ENCODE measurements around the gene TMEM212. TPM values are rescaled to one million over a fixed set of nuclear protein-coding genes. Genes with fewer than 3 reads are reported as not detected.
"Not testable (repeated sequence)": the region's sequence is repeated elsewhere in the genome, so short reads cannot be mapped to it uniquely, and the experiment has no call there.

Gene TMEM212
- total RNA-seq, 1 experiment from 2014 or later, result not detected

DNA sequence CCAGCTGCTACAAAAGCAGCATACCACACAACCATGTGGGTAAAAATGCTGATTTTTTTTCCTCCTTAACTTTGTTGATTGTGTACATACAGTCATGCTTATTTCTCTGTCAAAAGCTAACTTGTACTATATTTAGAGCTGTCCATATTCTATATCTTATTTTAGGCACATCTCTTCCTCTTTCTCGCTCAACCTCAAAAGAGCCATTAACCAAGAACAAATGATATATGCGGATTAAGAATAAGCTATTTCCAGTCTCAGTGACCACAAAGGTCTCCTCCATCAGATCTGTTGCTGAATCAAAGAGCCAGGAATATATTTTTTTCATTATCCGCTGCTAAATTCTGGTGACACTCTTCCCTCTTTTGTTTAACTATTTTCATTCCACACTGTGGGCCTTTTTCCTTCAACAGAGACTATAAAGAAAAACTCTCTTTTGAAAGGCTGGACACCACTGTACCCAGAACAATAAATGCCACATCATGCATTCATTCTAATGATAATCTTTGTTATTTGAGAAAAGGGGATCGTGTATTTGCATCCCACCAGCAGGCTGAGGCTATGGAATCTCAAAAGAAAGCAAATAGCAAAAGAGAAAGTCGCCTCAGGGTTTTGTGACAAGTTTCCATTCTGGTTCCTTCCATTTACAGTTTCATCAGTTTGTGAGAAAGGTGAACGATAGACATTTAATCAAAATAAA, 8.0 kb downstream of the TMEM212 start:
- Mint-ChIP-seq H3K27ac (ENCODE audit: unreplicated experiment) (peak overlapping the region; percentile 44), H3K27me3 (ENCODE audit: insufficient read depth, unreplicated experiment) (no peaks in the 10 kb centered on the region), H3K9me3 (ENCODE audit: unreplicated experiment) (peaks cover 22% of the 10 kb centered on the region), H3K4me1 (ENCODE audit: low read depth, unreplicated experiment) (peaks cover 11% of the 10 kb centered on the region), H3K36me3 (ENCODE audit: insufficient read depth, unreplicated experiment) (no peaks in the 10 kb centered on the region), H3K4me3 (ENCODE audit: unreplicated experiment) (no peak overlapping the region)
- H3K36me3 ChIP-seq (ENCODE audit: control insufficient read depth, insufficient read depth, low read length), result no peaks in the 10 kb centered on the region
- peaks cover 26% of the 10 kb centered on the region for H3K9me3 ChIP-seq
- DNase-seq, result no peak
- no peak overlapping the region for H3K4me3 ChIP-seq (ENCODE audit: low read depth, low read length)
- no peaks in the 10 kb centered on the region for H3K27me3 ChIP-seq (replicated peaks; ENCODE audit: control insufficient read depth, insufficient read depth, low read length)
- no TSS peak for BruUV-seq (replicated peaks)
- TF ChIP-seq, protein P1, sequence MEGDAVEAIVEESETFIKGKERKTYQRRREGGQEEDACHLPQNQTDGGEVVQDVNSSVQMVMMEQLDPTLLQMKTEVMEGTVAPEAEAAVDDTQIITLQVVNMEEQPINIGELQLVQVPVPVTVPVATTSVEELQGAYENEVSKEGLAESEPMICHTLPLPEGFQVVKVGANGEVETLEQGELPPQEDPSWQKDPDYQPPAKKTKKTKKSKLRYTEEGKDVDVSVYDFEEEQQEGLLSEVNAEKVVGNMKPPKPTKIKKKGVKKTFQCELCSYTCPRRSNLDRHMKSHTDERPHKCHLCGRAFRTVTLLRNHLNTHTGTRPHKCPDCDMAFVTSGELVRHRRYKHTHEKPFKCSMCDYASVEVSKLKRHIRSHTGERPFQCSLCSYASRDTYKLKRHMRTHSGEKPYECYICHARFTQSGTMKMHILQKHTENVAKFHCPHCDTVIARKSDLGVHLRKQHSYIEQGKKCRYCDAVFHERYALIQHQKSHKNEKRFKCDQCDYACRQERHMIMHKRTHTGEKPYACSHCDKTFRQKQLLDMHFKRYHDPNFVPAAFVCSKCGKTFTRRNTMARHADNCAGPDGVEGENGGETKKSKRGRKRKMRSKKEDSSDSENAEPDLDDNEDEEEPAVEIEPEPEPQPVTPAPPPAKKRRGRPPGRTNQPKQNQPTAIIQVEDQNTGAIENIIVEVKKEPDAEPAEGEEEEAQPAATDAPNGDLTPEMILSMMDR (IDR thresholded peaks at IDR 0.05; ENCODE audit: insufficient read depth in 1 of 2, low read depth in 1 of 2, low read length in 1 of 2, severe bottlenecking in 1 of 2, unreplicated experiment in 1 of 2), result no peak
- intact Hi-C loops (cut with micrococcal nuclease; ENCODE audit: unreplicated experiment), result no loop called here
- H3K4me1 ChIP-seq, result no peaks in the 10 kb centered on the region
- ChIA-PET CTCF (no interaction called here), POLR2A (no interaction called here)

DNA sequence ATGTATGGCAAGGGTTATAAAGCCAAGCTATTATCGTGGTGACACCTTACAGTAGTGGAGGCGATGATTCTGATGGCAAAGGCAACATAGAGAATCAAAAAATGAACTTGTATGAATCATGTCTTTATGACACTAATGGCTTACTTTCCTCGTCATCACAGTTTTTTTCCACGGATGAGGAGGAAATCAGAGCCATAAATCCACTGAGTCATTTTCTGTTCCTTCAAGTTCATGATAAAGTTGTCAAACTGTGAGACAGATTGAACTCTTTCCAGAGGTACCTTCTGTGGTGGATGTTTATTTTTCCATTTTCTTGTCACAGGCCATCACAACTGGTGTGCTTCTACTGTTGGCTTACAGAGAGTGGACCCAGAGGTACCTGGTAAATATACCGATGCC, 8.5 kb downstream of the TMEM212 start:
- ChIA-PET POLR2A (no interaction called here), CTCF (no interaction called here)
- Histone ChIP-seq H3K4me1 (no peaks in the 10 kb centered on the region), H3K4me3 (ENCODE audit: low read depth, low read length) (no peak overlapping the region), H3K27me3 (replicated peaks; ENCODE audit: control insufficient read depth, insufficient read depth, low read length) (no peaks in the 10 kb centered on the region), H3K36me3 (ENCODE audit: control insufficient read depth, insufficient read depth, low read length) (no peaks in the 10 kb centered on the region), H3K9me3 (peaks cover 26% of the 10 kb centered on the region)
- no peaks in the 10 kb centered on the region for H3K36me3 Mint-ChIP-seq (ENCODE audit: insufficient read depth, unreplicated experiment)
- no TSS peak for BruUV-seq (replicated peaks)
- no peak overlapping the region for H3K4me3 Mint-ChIP-seq (ENCODE audit: unreplicated experiment)
- peaks cover 8% of the 10 kb centered on the region for H3K4me1 Mint-ChIP-seq (ENCODE audit: low read depth, unreplicated experiment)
- TF ChIP-seq, protein P1 (IDR thresholded peaks at IDR 0.05; ENCODE audit: insufficient read depth in 1 of 2, low read depth in 1 of 2, low read length in 1 of 2, severe bottlenecking in 1 of 2, unreplicated experiment in 1 of 2), result no peak
- H3K27ac Mint-ChIP-seq (ENCODE audit: unreplicated experiment), result no peak overlapping the region
- H3K27me3 Mint-ChIP-seq (ENCODE audit: insufficient read depth, unreplicated experiment), result no peaks in the 10 kb centered on the region
- intact Hi-C loops (cut with micrococcal nuclease; ENCODE audit: unreplicated experiment), result no loop called here
- H3K9me3 Mint-ChIP-seq (ENCODE audit: unreplicated experiment), result peaks cover 17% of the 10 kb centered on the region
- no peak for DNase-seq

DNA sequence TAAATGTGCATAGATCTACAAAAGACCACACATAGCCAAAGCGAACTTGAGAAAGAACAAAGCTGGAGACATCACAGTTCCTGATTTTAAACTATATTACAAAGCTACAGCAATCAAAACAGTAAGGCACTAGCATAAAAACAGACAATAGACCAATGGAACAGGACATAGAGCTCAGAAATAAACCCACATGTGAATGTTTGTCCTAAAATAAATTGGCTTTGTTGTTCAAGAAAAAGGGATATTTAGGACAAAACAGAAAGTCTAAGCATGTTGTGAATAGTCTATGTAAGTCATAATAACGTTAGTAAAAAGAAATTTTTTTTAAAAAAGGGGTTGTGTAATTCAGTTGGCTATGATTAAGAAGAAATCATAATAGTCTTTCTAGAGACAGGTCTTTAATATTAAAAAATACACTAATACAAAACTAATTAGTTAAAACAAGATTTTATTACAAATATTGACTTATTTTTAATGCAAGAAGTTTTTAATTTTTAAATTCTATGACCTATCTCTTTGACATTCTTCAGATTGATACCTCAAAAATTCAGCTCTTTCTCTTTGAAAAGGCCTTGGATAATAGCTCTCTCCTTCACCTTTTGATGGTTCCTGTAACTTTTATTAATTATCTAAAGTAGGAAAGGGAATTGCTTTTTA, 11.6 kb downstream of the TMEM212 start:
- no peaks in the 10 kb centered on the region for H3K27me3 ChIP-seq (replicated peaks; ENCODE audit: control insufficient read depth, insufficient read depth, low read length)
- CTCF ChIA-PET, result no interaction called here
- H3K36me3 Mint-ChIP-seq (ENCODE audit: insufficient read depth, unreplicated experiment), result no peaks in the 10 kb centered on the region
- TF ChIP-seq, protein P1 (IDR thresholded peaks at IDR 0.05; ENCODE audit: insufficient read depth in 1 of 2, low read depth in 1 of 2, low read length in 1 of 2, severe bottlenecking in 1 of 2, unreplicated experiment in 1 of 2), result no peak
- no peak overlapping the region for H3K27ac Mint-ChIP-seq (ENCODE audit: unreplicated experiment)
- H3K4me3 ChIP-seq (ENCODE audit: low read depth, low read length), result no peak overlapping the region
- peaks cover 8% of the 10 kb centered on the region for H3K4me1 Mint-ChIP-seq (ENCODE audit: low read depth, unreplicated experiment)
- no TSS peak for BruUV-seq (replicated peaks)
- no peaks in the 10 kb centered on the region for H3K36me3 ChIP-seq (ENCODE audit: control insufficient read depth, insufficient read depth, low read length)
- H3K27me3 Mint-ChIP-seq (ENCODE audit: insufficient read depth, unreplicated experiment), result no peaks in the 10 kb centered on the region
- H3K4me3 Mint-ChIP-seq (ENCODE audit: unreplicated experiment), result no peak overlapping the region
- DNase-seq, result no peak
- peaks cover 32% of the 10 kb centered on the region for H3K9me3 ChIP-seq
- peaks cover 17% of the 10 kb centered on the region for H3K9me3 Mint-ChIP-seq (ENCODE audit: unreplicated experiment)
- H3K4me1 ChIP-seq, result no peaks in the 10 kb centered on the region
- POLR2A ChIA-PET, result no interaction called here
- intact Hi-C loops (cut with micrococcal nuclease; ENCODE audit: unreplicated experiment), result no loop called here

DNA sequence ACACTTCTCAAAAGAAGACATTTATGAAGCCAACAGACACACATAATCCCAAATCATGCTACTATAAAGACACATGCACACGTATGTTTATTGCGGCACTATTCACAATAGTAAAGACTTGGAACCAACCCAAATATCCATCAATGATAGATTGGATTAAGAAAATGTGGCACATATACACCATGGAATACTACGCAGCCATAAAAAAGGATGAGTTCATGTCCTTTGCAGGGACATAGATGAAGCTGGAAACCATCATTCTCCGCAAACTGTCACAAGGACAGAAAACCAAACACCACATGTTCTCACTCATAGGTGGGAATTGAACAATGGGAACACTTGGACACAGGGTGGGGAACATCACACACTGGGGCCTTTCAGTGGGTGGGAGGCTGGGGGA, 15.6 kb downstream of the TMEM212 start:
- H3K4me3 ChIP-seq (ENCODE audit: low read depth, low read length); H3K27me3 Mint-ChIP-seq (ENCODE audit: insufficient read depth, unreplicated experiment); H3K9me3 Mint-ChIP-seq (ENCODE audit: unreplicated experiment); H3K4me1 ChIP-seq; POLR2A ChIA-PET; BruUV-seq (replicated peaks); H3K4me3 Mint-ChIP-seq (ENCODE audit: unreplicated experiment); intact Hi-C loops (cut with micrococcal nuclease; ENCODE audit: unreplicated experiment); H3K36me3 ChIP-seq (ENCODE audit: control insufficient read depth, insufficient read depth, low read length); DNase-seq; H3K4me1 Mint-ChIP-seq (ENCODE audit: low read depth, unreplicated experiment); H3K27ac Mint-ChIP-seq (ENCODE audit: unreplicated experiment); H3K36me3 Mint-ChIP-seq (ENCODE audit: insufficient read depth, unreplicated experiment); CTCF ChIA-PET; H3K27me3 ChIP-seq (replicated peaks; ENCODE audit: control insufficient read depth, insufficient read depth, low read length): not testable (repeated sequence)
- peaks cover 26% of the 10 kb centered on the region for H3K9me3 ChIP-seq
